GM18868 (cell line): ENCODE data around the gene SSR2.

ENCODE experiments used
- ATAC-seq: cut with Tn5 transposase; IDR thresholded peaks from one replicate; pipeline ENCODE4 v1.9.1; 2021; ENCODE audit warnings: mild to moderate bottlenecking, moderate library complexity; ENCODE audit not compliant: unreplicated experiment

SSR2 gene

GRCh38 chr1:156020293-156021092, at the start of gene SSR2:
SSR2 (minus strand) TSS chr1:156020951; CDS start chr1:156020167, 784 bp downstream.
- peak; percentile 98 for ATAC-seq

- ATAC-seq: no peak
Measured at GRCh38 chr1:156070548-156070947, 49.8 kb upstream of the SSR2 start.

GRCh38 chr1:156069490-156070455, 49.0 kb upstream of the SSR2 start:
- ATAC-seq: no peak

- no peak for ATAC-seq
Measured at GRCh38 chr1:156067262-156067661, 46.5 kb upstream of the SSR2 start.

- no peak for ATAC-seq
Measured at GRCh38 chr1:156065871-156066270, 45.1 kb upstream of the SSR2 start.

- ATAC-seq: no peak
Measured at GRCh38 chr1:156065212-156065611, 44.5 kb upstream of the SSR2 start.

GRCh38 chr1:156064615-156065014, 43.9 kb upstream of the SSR2 start:
- ATAC-seq: no peak

GRCh38 chr1:156063997-156064285, 43.2 kb upstream of the SSR2 start:
- no peak for ATAC-seq

GRCh38 chr1:156062189-156062588, 41.4 kb upstream of the SSR2 start:
- no peak for ATAC-seq

GRCh38 chr1:156060937-156061636, 40.3 kb upstream of the SSR2 start, which contains the start of gene RAB25:
RAB25 (plus strand) TSS chr1:156061160; CDS start chr1:156061401, 241 bp downstream.
- no peak for ATAC-seq

- ATAC-seq: no peak
Measured at GRCh38 chr1:156056326-156056849, 35.6 kb upstream of the SSR2 start.

- no peak for ATAC-seq
Measured at GRCh38 chr1:156055281-156056048, 34.7 kb upstream of the SSR2 start.

- ATAC-seq: peak; percentile 81
Measured at GRCh38 chr1:156054500-156055280, 33.9 kb upstream of the SSR2 start, which contains the start of gene LAMTOR2. LAMTOR2 (plus strand) TSS chr1:156054782; CDS start chr1:156054890, 108 bp downstream.

GRCh38 chr1:156053768-156054499, 33.2 kb upstream of the SSR2 start, which contains the start of gene UBQLN4:
UBQLN4 (minus strand) TSS chr1:156053798; CDS start chr1:156053701, 97 bp downstream.
- ATAC-seq: peak; percentile 47

GRCh38 chr1:156052862-156053767, 32.4 kb upstream of the SSR2 start:
- no peak for ATAC-seq

GRCh38 chr1:156051011-156051725, 30.4 kb upstream of the SSR2 start:
- no peak for ATAC-seq

- no peak for ATAC-seq
Measured at GRCh38 chr1:156050376-156050775, 29.6 kb upstream of the SSR2 start.
